Activated naive CD8-positive, alpha-beta T cell treated with anti-CD3 and anti-CD28 coated beads for 36 hours (primary cell): ENCODE data around the gene ZNF454. TPM values are rescaled to one million over a fixed set of nuclear protein-coding genes. Genes with fewer than 3 reads are reported as not detected.

ENCODE experiments used
- DNase-seq: peaks from one replicate; pipeline ENCODE4 v3.0.0; 2021
- H3K27ac Mint-ChIP-seq: one replicate; pipeline ENCODE4 v1.8.0; 2022; ENCODE audit warnings: mild to moderate bottlenecking, moderate library complexity, mixed read lengths
- H3K27me3 Mint-ChIP-seq: one replicate; pipeline ENCODE4 v1.8.0; 2022; ENCODE audit warnings: mild to moderate bottlenecking, mixed read lengths
- H3K36me3 Mint-ChIP-seq: one replicate; pipeline ENCODE4 v1.8.0; 2021; ENCODE audit warnings: mild to moderate bottlenecking, mixed read lengths
- H3K4me1 Mint-ChIP-seq: one replicate; pipeline ENCODE4 v1.8.0; 2021; ENCODE audit warnings: mixed read lengths
- H3K4me3 Mint-ChIP-seq: one replicate; pipeline ENCODE4 v1.8.0; 2022; ENCODE audit warnings: mild to moderate bottlenecking, moderate library complexity, mixed read lengths
- H3K9me3 Mint-ChIP-seq: one replicate; pipeline ENCODE4 v1.8.0; 2022; ENCODE audit warnings: mixed read lengths
- total RNA-seq, 2 experiments: library from RNA; stranded (reverse); gene quantifications; one replicate each; pipeline ENCODE4 v1.2.3, GENCODE V29; 2021

ZNF454 gene
- total RNA-seq, 2 experiments from 2014 or later = not detected

DNA sequence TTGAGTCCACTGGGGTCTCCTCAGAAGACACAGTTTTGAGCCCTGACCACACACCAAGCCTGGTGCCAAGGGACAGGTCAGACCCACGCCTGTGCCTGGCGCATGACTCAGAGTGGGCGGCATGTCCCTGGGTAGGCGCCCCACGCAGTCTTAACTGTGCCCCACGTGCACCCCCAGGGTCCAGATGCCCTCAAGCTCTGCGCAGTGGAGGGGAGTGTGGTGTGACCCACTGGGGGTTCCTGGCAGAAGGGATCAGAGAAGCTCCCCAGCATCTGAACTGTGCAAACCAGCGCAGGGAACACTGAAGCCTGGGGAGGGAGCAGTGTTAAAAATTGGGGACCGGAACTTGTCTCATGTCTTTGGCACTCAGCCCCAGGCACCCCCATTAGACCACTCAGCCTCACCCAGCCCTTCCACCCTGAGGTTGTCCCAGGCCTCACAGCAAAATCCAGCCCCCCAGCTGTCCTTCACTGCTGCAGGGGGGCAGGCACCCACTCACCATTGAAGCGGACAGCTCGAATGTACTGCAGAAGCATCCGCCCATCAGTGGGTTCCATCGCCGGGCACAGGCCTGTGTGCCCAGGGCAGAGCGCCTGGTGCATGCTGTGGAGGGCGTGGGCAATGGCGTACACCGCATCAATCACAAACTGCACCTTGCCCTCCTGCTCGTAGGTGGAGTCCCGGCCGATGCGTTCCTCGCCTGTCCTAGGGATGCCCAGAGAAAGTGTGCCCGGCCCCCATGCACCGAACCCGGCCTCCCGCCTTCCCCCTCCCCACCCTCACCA lies 47.6 kb downstream of the ZNF454 start:
- no peaks in the 10 kb centered on the region for H3K4me1 Mint-ChIP-seq
- no peak for DNase-seq
- H3K27ac Mint-ChIP-seq = no peak overlapping the region
- no peaks in the 10 kb centered on the region for H3K36me3 Mint-ChIP-seq
- H3K4me3 Mint-ChIP-seq = no peak overlapping the region
- peaks cover 21% of the 10 kb centered on the region for H3K27me3 Mint-ChIP-seq
- H3K9me3 Mint-ChIP-seq = peaks cover 4% of the 10 kb centered on the region

DNA sequence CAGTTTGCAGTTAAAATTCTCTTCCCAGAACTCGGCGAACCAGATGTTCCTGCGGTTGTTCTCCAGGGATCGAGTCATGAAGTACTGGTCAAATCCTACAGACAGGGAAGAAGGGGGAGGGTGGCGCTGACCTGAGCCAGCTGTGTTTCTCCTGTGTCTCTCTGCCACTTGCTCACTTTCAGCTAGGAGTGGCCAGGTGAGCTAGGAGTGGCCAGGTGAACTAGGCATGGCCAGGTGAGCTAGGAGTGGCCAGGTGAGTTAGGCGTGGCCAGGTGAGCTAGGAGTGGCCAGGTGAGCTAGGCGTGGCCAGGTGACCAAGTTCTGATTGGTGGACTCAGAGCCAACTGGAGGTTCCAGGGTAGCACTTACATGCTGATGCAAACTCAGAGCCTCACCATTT lies 48.3 kb downstream of the ZNF454 start:
- no peak overlapping the region for H3K4me3 Mint-ChIP-seq
- no peaks in the 10 kb centered on the region for H3K36me3 Mint-ChIP-seq
- peaks cover 4% of the 10 kb centered on the region for H3K9me3 Mint-ChIP-seq
- H3K4me1 Mint-ChIP-seq = no peaks in the 10 kb centered on the region
- H3K27ac Mint-ChIP-seq = no peak overlapping the region
- DNase-seq = no peak
- peaks cover 28% of the 10 kb centered on the region for H3K27me3 Mint-ChIP-seq

DNA sequence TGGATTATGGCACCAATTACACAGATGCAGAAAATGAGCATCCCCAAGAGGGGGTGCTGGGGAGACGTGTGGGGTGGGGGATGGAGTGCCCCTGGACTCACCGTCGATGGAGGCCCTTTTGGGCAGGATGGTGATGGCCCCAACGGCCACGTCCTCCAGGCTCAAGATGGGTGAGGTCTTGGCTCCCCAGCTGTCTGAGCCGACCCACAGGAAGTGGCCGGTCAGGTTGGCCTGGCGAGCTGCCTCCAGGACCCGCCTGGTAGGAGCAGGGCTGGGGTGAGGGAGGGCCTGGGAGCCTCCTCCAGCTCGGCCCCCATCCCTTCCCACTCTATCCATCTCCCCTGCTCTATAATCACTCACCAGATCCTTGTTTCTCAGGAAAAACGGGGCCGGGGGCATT lies 49.5 kb downstream of the ZNF454 start:
- no peak for DNase-seq
- H3K36me3 Mint-ChIP-seq = no peaks in the 10 kb centered on the region

DNA sequence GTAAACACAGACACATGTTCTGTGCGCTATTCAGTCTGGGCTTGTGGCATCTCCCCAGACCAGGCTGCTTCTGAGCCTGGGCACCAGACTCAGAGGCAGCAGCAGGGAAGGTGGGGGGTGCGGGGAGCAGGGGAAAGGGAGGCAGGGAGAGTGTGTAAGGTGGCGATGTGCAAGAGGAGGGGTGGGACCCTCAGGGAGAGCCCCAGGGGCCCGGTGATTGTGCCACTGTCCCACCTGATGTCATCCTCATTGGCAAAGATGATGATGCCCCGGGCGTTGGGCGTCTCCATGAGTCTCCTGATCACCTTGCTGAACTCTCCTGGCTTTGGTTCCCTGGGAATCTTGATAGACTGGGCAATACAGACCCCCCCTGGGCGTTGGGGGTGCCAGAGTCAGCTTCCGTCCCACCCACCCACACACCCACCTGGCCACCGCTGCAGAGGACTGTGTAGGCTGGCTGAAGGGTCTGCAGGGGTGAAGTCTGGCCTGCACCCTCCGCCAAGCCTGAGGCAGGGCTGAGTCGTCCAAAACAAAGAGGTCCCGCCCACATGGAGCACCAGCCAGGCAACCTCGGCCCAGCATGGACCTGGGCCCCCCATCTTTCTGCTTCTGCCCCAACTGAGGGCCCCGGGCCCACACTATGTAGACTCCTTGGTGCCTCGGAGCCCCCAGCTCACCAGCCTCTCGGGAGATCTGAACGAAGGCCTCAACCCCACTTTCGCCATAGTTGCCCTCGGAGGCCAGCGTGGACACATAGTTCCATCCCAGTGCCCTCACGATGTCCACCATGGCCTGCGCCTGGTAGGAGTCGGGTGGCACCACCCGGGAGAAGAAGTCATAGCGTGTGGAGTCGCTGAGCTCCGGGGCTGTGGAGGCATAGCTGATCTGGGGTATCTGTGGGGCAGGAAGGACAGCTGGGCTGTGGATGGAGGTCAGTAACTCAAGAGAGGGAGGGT lies 50.5 kb downstream of the ZNF454 start:
- peaks cover 3% of the 10 kb centered on the region for H3K9me3 Mint-ChIP-seq
- H3K4me3 Mint-ChIP-seq = no peak overlapping the region
- no peak for DNase-seq
- no peak overlapping the region for H3K27ac Mint-ChIP-seq
- H3K27me3 Mint-ChIP-seq = peaks cover 41% of the 10 kb centered on the region
- no peaks in the 10 kb centered on the region for H3K36me3 Mint-ChIP-seq
- H3K4me1 Mint-ChIP-seq = no peaks in the 10 kb centered on the region

More for the DNA sequence above, 49.5 kb downstream of the ZNF454 start:
- H3K4me3 Mint-ChIP-seq = no peak overlapping the region
- no peak overlapping the region for H3K27ac Mint-ChIP-seq
- no peaks in the 10 kb centered on the region for H3K4me1 Mint-ChIP-seq
- H3K27me3 Mint-ChIP-seq = peaks cover 33% of the 10 kb centered on the region
- H3K9me3 Mint-ChIP-seq = peaks cover 3% of the 10 kb centered on the region

DNA sequence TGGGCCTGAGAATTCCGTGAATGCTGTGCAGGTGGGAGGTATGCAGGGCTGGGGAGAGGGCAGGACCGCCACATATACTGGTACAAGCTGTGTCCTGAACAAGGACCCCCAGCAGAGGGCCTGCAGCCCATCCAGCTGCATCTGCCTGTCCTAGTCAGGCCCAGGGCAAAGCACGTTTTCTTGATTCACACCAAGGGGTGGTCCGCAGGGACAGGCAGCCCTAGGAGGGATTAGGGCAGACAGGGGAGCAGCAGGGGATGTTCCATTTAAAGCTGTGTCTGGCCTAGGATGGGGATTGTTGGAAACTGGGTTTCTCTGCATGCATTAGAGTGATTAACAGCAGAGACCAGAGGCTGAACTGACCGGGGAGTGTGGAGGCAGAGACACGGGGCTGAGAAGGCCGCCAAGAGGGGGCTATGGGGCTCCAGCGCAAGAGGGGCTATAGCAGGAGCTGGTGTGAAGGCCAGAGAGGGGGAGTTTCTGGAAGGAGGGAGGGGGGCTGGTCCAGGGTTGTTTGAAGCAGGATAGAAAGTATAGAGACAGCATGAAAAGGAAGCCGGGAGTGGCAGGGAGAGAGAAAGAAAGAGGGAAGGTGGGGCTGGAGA lies 51.4 kb downstream of the ZNF454 start:
- Mint-ChIP-seq H3K27me3 (peaks cover 46% of the 10 kb centered on the region), H3K27ac (no peak overlapping the region), H3K9me3 (peaks cover 1% of the 10 kb centered on the region), H3K4me3 (no peak overlapping the region), H3K36me3 (no peaks in the 10 kb centered on the region), H3K4me1 (no peaks in the 10 kb centered on the region)
- DNase-seq = no peak

DNA sequence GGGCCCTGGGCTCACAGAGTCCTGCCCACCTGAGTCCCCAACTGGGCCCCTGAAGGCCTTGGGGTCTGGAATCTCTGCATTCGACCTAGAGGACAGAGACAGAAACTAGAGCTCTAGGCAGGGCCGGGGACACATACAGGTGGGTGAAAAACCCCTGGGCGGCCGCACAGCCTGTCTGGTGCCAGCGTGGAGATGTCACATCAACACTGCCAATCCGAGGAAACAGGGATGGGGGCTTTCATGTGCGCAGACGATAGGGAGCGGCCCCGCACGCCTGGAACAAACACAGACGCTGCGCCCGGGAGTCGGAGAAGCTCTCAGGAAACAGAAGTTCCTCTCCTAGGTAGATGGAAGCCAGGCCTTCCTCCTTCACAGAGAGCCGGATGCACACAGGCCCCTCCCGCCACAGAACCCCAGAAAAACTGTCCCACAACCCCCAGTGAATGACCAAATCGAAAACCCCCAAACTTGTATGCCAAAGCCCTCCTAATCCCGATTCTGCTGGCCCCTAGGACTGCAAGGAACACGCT lies 52.3 kb downstream of the ZNF454 start:
- Mint-ChIP-seq H3K36me3 (no peaks in the 10 kb centered on the region), H3K4me1 (no peaks in the 10 kb centered on the region), H3K27ac (no peak overlapping the region), H3K4me3 (no peak overlapping the region), H3K27me3 (peaks cover 46% of the 10 kb centered on the region), H3K9me3 (no peaks in the 10 kb centered on the region)
- no peak for DNase-seq

DNA sequence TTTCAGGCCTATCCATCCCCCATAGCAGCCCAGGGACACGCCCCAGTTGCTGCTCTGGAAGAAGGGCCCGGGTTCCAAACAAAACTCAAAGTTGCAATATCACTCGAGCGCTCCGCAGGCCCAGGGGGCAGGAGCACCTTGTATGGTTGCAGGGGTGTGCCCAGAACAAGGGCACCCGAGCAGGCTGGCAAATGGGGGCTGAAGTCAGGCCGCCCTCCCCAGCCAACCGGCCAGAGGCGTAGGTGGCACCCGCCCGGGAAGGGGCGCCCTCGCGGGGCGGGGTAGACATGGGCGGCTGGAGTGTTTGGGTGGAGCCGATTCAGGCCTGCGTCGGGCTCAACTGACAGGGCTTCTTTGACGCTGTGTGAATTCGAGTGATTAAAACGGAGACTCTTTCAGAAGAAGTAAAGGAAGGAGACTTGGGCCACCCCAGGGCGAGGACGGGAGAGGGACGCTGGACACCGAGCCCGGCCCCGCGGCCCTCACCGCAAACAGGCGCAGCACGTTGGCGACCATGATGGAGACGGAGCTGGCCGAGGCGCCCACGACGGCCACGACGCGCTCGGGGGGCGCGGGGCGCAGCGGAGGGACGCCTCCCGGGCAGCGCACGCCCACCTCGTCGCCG lies 53.1 kb downstream of the ZNF454 start:
- Mint-ChIP-seq H3K4me1 (no peaks in the 10 kb centered on the region), H3K36me3 (no peaks in the 10 kb centered on the region), H3K9me3 (no peaks in the 10 kb centered on the region), H3K27me3 (peaks cover 46% of the 10 kb centered on the region), H3K4me3 (no peak overlapping the region), H3K27ac (no peak overlapping the region)
- no peak for DNase-seq

DNA sequence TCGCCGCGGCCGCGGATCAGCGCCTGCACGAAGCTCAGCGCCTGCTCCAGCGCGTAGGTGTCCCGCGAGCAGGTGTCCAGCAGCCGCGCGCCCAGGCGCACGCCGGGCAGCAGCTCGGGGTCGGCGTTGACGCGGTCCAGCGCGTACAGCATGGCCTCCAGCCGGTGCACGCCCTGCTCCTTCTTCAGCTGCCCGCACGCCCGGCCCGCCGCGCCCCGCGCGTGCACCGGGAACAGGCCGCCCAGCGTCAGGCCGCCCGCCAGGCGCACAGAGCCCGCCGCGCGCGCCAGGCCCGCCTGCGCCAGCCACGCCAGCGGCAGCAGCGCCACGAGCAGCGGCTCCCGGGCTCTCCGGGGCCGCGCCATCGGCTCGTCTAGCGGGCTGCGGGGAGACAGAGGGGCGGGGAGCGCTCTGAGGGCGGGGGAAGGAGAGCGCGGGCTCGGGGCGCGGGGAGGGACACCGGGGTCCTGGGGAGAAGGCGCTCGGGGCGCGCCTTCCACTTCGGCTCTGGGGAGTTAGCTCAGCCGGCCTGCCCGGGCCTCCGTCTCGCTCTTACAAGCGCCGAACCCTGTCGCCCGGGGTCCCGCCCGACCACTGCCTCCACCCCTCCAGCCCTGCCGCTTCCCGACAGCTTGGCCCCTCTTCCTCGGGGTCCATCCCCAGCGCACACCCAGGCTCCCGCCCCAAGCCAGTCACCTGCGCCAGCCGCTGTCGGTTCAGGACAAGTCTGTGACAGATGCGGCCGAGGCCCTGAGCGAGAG lies 53.8 kb downstream of the ZNF454 start, which contains the start of gene GRM6:
Gene GRM6 (minus strand): TSS at position 741 of the 761 bp plus-strand sequence. CDS start 376 bp downstream, at position 365.
- Mint-ChIP-seq H3K4me3 (no peak within 1 kb of the TSS), H3K36me3 (no peaks in the 10 kb centered on the region), H3K4me1 (no peaks in the 10 kb centered on the region), H3K27me3 (peaks cover 46% of the 10 kb centered on the region), H3K27ac (no peak within 1 kb of the TSS), H3K9me3 (no peaks in the 10 kb centered on the region)
- DNase-seq = no peak

DNA sequence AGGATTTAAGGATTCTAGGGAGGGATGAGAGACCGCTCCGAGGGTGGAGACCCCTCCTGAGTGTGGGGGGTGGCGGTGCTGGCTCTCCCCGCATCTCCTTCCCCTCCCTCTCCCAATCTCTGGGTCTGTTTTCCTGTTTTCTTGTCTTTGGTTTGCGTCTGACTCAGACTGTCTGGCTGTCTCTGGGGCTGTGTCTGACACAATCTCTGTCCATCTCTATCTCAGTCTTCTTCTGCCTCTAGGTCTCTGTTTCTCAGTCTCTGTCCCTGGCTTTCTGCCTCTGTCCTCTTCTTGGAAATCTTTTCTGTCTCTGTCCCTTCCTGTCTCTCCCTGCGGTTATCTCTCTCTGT lies 54.3 kb downstream of the ZNF454 start:
- Mint-ChIP-seq H3K4me3 (no peak overlapping the region), H3K9me3 (no peaks in the 10 kb centered on the region), H3K27ac (no peak overlapping the region), H3K4me1 (no peaks in the 10 kb centered on the region), H3K27me3 (peaks cover 50% of the 10 kb centered on the region), H3K36me3 (no peaks in the 10 kb centered on the region)
- DNase-seq = no peak

DNA sequence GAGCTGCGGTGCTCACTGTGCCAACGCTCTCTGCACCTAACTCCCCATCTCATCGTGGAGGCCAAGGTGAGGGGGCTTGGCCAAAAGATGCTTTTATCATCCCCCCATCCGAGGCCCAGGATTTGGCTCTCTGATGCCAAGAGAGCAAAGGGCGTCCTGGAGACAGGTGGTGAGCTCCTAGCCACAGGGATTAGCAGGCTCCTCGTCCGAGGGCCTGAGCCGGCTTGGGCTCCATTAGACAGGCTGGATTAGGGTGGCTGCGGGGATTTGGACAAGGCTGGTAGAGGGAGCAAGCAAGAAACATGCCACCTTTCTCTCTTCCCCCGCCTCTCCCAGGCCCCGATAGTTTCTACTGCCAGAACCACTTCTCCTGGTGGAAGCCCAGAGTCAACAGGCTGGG lies 55.2 kb downstream of the ZNF454 start:
- Mint-ChIP-seq H3K27ac (no peak overlapping the region), H3K36me3 (no peaks in the 10 kb centered on the region), H3K27me3 (peaks cover 53% of the 10 kb centered on the region), H3K4me3 (no peak overlapping the region), H3K4me1 (no peaks in the 10 kb centered on the region), H3K9me3 (peaks cover 2% of the 10 kb centered on the region)
- DNase-seq = no peak

DNA sequence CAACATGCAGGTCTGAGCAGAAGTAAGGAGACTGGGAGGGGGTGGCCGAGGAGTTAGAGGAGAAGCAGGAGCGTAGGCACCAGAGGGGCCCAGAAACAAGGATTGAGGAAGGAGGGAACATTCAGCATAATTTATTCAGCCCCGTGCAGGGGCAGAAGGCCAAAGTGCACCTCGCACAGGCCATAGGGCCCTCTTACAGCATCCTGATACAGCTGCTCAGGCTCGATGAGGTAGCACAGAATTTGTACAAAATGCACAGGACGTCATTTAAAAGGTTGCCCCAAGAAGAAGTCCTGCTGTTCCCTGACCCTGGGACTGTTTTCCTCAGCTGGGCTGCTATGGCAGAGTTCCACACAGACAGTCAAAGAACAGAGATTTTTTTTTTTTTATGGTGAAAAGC lies 56.2 kb downstream of the ZNF454 start:
- no peak overlapping the region for H3K27ac Mint-ChIP-seq
- H3K4me1 Mint-ChIP-seq = no peaks in the 10 kb centered on the region
- peaks cover 46% of the 10 kb centered on the region for H3K27me3 Mint-ChIP-seq
- no peaks in the 10 kb centered on the region for H3K36me3 Mint-ChIP-seq
- peaks cover 2% of the 10 kb centered on the region for H3K9me3 Mint-ChIP-seq
- H3K4me3 Mint-ChIP-seq = no peak overlapping the region
- no peak for DNase-seq

DNA sequence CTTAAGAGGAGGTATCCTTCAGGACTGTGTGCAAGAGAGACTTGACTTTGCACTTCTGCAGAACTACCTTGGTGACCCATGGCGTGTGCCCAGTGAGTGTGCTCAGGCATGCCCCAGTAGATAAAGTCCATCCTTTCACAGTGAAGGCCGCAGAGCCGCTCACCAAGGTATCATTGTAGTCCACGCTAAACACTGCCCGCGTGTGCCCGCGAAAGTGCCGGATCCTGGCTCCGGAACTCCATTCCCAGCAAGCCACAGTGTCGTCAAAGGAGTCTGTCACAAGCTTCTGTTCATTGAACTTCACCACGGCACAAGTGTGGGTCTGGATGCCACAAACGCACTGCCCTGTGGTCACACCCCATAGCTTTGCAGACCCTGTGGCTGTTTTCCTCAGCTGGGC lies 57.4 kb downstream of the ZNF454 start:
- H3K4me3 Mint-ChIP-seq = no peak overlapping the region
- peaks cover 34% of the 10 kb centered on the region for H3K27me3 Mint-ChIP-seq
- no peak for DNase-seq
- peaks cover 2% of the 10 kb centered on the region for H3K9me3 Mint-ChIP-seq
- H3K27ac Mint-ChIP-seq = no peak overlapping the region
- no peaks in the 10 kb centered on the region for H3K36me3 Mint-ChIP-seq
- H3K4me1 Mint-ChIP-seq = no peaks in the 10 kb centered on the region

DNA sequence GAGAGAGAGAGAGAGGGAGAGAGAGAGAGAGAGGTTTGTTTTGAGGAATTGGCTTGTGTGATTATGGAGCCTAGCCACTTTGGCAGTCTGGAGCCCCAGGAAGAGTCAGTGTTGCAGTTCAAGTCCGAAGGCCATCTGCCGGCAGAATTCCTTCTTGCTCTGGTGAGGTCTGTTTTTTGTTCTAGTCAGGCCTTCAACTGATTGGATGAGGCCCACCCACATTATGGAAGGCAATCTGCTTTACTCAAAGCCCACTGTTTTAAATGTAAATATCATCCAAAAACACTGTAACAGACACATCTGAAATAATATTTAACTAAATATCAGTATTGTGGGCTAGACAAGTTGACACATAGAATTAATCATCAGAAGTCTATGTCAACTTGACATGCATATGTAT lies 65.6 kb downstream of the ZNF454 start:
- Mint-ChIP-seq H3K27ac (no peak overlapping the region), H3K4me3 (no peak overlapping the region), H3K36me3 (peaks cover 4% of the 10 kb centered on the region), H3K4me1 (no peaks in the 10 kb centered on the region), H3K27me3 (peaks cover 8% of the 10 kb centered on the region), H3K9me3 (peaks cover 37% of the 10 kb centered on the region)
- no peak for DNase-seq

DNA sequence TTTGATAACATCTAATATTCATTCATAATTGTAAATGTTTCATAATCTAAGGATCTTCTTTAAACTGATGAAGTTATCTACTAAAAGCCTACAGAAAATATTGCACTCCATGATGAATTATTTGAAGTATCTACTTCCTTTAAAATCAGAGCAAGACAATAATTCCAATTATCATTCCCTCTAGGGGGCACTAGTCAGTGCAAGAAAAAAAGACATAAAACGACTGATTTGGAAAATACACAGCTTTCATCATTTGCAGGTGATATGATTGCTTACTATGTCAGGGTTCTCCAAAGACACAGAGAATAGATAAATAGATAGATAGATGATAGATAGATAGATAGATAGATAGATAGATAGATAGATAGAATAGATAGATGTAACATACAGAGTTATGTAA lies 67.7 kb downstream of the ZNF454 start:
- H3K4me3 Mint-ChIP-seq = no peak overlapping the region
- H3K4me1 Mint-ChIP-seq = no peaks in the 10 kb centered on the region
- no peak for DNase-seq
- peaks cover 6% of the 10 kb centered on the region for H3K36me3 Mint-ChIP-seq
- H3K9me3 Mint-ChIP-seq = peaks cover 40% of the 10 kb centered on the region
- peaks cover 8% of the 10 kb centered on the region for H3K27me3 Mint-ChIP-seq
- H3K27ac Mint-ChIP-seq = no peak overlapping the region
